HCT116 (cell line): ENCODE results near the gene DNM3. TPM values are rescaled to one million over a fixed set of nuclear protein-coding genes. Genes with fewer than 3 reads are reported as not detected.

Experiments
- ATAC-seq: fragments of 200-7000 bp; cut with Tn5 transposase; 2 replicates; pipeline ENCODE4 v1.9.1; 2020; ENCODE audit warnings: mild to moderate bottlenecking, moderate library complexity
- BruUV-seq: library from RNA; stranded (reverse); fragments of 400-500 nt; replicated peaks from 2 replicates; lab custom pipeline; 2021; lab: Mats Ljungman, UMichigan
- CTCF ChIA-PET: fragments of 300-600 bp; sonication (Branson Sonifier 250); formaldehyde crosslinking; loops from one replicate; lab custom pipeline; 2021; ENCODE audit warnings: antibody characterized with exemption; lab: Charles Lee
- POLR2A ChIA-PET: fragments of 300-600, 350-600 bp; sonication (Branson Sonifier 250); formaldehyde crosslinking; loops from one replicate; lab custom pipeline; 2021; ENCODE audit warnings: antibody characterized with exemption; lab: Charles Lee
- RAD21 ChIA-PET, 2 experiments: fragments of 300-600 bp; sonication (Branson Sonifier 250); formaldehyde crosslinking; loops; one replicate each; lab custom pipeline; 2023; ENCODE audit warnings: low total read pairs in 2 of 2; ENCODE audit not compliant: uncharacterized antibody in 2 of 2, unreplicated experiment in 2 of 2, low non-redundant PET in 1 of 2; lab: Charles Lee
- DNase-seq: peaks from one replicate; pipeline ENCODE4 v3.0.0-alpha.2; 2010; ENCODE audit warnings: low read depth, low spot score
- H2AFZ ChIP-seq: fragments of 200-600 bp; shearing (Covaris generic), sonication (generic); 2 replicates; pipeline ENCODE4 v1.6.1; 2017; ENCODE audit warnings: low read depth, mixed run types, mixed read lengths, antibody characterized with exemption, low read length; ENCODE audit not compliant: poor library complexity, severe bottlenecking
- H3K27ac ChIP-seq: 2 replicates; pipeline ENCODE4 v1.5.1; 2012; ENCODE audit warnings: low read depth, low read length
- H3K27me3 ChIP-seq: fragments of 200-600 bp; sonication (generic); 2 replicates; pipeline ENCODE4 v1.6.1; 2016; ENCODE audit warnings: mixed run types, low read length, mixed read lengths; ENCODE audit not compliant: insufficient read depth
- H3K36me3 ChIP-seq, 2 experiments: fragments of 200-500 bp in 1 of 2; fragments of 200-600 bp in 1 of 2; sonication (Bioruptor generic) in 1 of 2; sonication (generic) in 1 of 2; 2 replicates each; pipeline versions ENCODE4 v1.5.1 to v1.6.1; 2014 to 2016; ENCODE audit warnings: low read length in 2 of 2, inconsistent platforms in 1 of 2, mixed read lengths in 1 of 2, mixed run types in 1 of 2; ENCODE audit not compliant: insufficient read depth in 2 of 2, control insufficient read depth in 1 of 2
- H3K4me1 ChIP-seq, 2 experiments: fragments of 200-600 bp in 1 of 2; sonication (generic) in 1 of 2; 2 replicates each; pipeline versions ENCODE4 v1.5.1 to v1.6.1; 2012 to 2017; ENCODE audit warnings: low read length in 2 of 2, inconsistent platforms in 1 of 2, mild to moderate bottlenecking in 1 of 2, mixed read lengths in 1 of 2, mixed run types in 1 of 2, moderate library complexity in 1 of 2; ENCODE audit not compliant: insufficient read depth in 2 of 2, control insufficient read depth in 1 of 2
- H3K4me2 ChIP-seq: fragments of 200-600 bp; sonication (generic); 2 replicates; pipeline ENCODE4 v1.6.1; 2017; ENCODE audit warnings: mixed run types, low read length, mixed read lengths
- H3K4me3 ChIP-seq, 2 experiments: fragments of 200-600 bp in 1 of 2; sonication (generic) in 1 of 2; replicated peaks in 1 of 2; 2 replicates each; pipeline ENCODE4 v1.5.1; 2011 to 2016; ENCODE audit warnings: low read length in 2 of 2, control low read depth in 1 of 2, low read depth in 1 of 2, mild to moderate bottlenecking in 1 of 2, mixed read lengths in 1 of 2, mixed run types in 1 of 2
- H3K79me2 ChIP-seq: fragments of 200-600 bp; sonication (generic); 2 replicates; pipeline ENCODE4 v1.6.1; 2017; ENCODE audit warnings: mild to moderate bottlenecking, mixed run types, low read length, moderate library complexity, mixed read lengths; ENCODE audit not compliant: insufficient read depth
- H3K9ac ChIP-seq: fragments of 200-600 bp; sonication (generic); 2 replicates; pipeline ENCODE4 v1.6.1; 2016; ENCODE audit warnings: low read length, mixed read lengths
- H3K9me2 ChIP-seq: fragments of 200-600 bp; sonication (generic), shearing (Covaris generic); 2 replicates; pipeline ENCODE4 v1.6.1; 2017; ENCODE audit warnings: mixed run types, mild to moderate bottlenecking, moderate library complexity; ENCODE audit not compliant: insufficient read depth
- H3K9me3 ChIP-seq, 2 experiments: fragments of 200-500 bp in 1 of 2; fragments of 200-600 bp in 1 of 2; sonication (Bioruptor generic) in 1 of 2; sonication (generic) in 1 of 2; 2 replicates each; pipeline ENCODE4 v1.6.1; 2014 to 2017; ENCODE audit warnings: low read length in 2 of 2, mixed read lengths in 2 of 2, inconsistent platforms in 1 of 2, low read depth in 1 of 2, mild to moderate bottlenecking in 1 of 2, mixed run types in 1 of 2, moderate library complexity in 1 of 2; ENCODE audit not compliant: control insufficient read depth in 1 of 2, insufficient read depth in 1 of 2
- H4K20me1 ChIP-seq: fragments of 200-600 bp; sonication (generic), shearing (Covaris generic); 2 replicates; pipeline ENCODE4 v1.6.1; 2017; ENCODE audit warnings: mixed run types, mild to moderate bottlenecking, moderate library complexity; ENCODE audit not compliant: insufficient read depth
- CBX3 ChIP-seq: IDR thresholded peaks from 2 replicates; pipeline ENCODE4 v1.6.1; 2012; ENCODE audit warnings: low read depth
- CEBPB ChIP-seq: IDR thresholded peaks from 2 replicates; pipeline ENCODE4 v1.6.1; 2012; ENCODE audit warnings: low read depth
- EGR1 ChIP-seq: IDR thresholded peaks from 2 replicates; pipeline ENCODE4 v1.6.1; 2012; ENCODE audit warnings: low read depth
- EZH2 ChIP-seq: fragments of 200-600 bp; sonication (generic); IDR thresholded peaks from 2 replicates; pipeline ENCODE4 v1.6.1; 2017; ENCODE audit warnings: antibody characterized with exemption, mixed run types
- EZH2phosphoT487 ChIP-seq: fragments of 200-600 bp; IDR thresholded peaks from 2 replicates; pipeline ENCODE4 v1.6.1; 2018; ENCODE audit warnings: antibody characterized with exemption, borderline replicate concordance
- FOSL1 ChIP-seq: IDR thresholded peaks from 2 replicates; pipeline ENCODE4 v1.6.1; 2012; ENCODE audit warnings: low read depth
- JUND ChIP-seq: IDR thresholded peaks from 2 replicates; pipeline ENCODE4 v1.6.1; 2012
- POLR2A ChIP-seq: IDR thresholded peaks from 2 replicates; pipeline ENCODE4 v1.7.0; 2011; ENCODE audit warnings: borderline replicate concordance; ENCODE audit not compliant: insufficient read depth, insufficient read length; ENCODE audit errors: extremely low read depth
- RAD21 ChIP-seq: IDR thresholded peaks from 2 replicates; pipeline ENCODE4 v1.6.1; 2012; ENCODE audit warnings: low read depth, mild to moderate bottlenecking
- SIN3A ChIP-seq: IDR thresholded peaks from 2 replicates; pipeline ENCODE4 v1.6.1; 2012; ENCODE audit warnings: low read depth
- SP1 ChIP-seq: IDR thresholded peaks from 2 replicates; pipeline ENCODE4 v1.6.1; 2012; ENCODE audit warnings: low read depth
- SRF ChIP-seq: IDR thresholded peaks from 2 replicates; pipeline ENCODE4 v1.6.1; 2012; ENCODE audit warnings: low read depth
- YY1 ChIP-seq: IDR thresholded peaks from 2 replicates; pipeline ENCODE4 v1.6.1; 2011; ENCODE audit warnings: low read length, low read depth, moderate library complexity, mild to moderate bottlenecking; ENCODE audit not compliant: insufficient replicate concordance; ENCODE audit errors: extremely low read depth
- ZFX ChIP-seq: fragments of 450-650 bp; IDR thresholded peaks from 2 replicates; pipeline ENCODE4 v1.6.1; 2017
- intact Hi-C: fragments of 100-400 bp; cut with micrococcal nuclease; formaldehyde crosslinking; loops from 2 replicates; pipeline ENCODE4 v1.10.0; 2022
- total RNA-seq: library from RNA; stranded (reverse); gene quantifications from one replicate; pipeline ENCODE4 v1.2.1, GENCODE V29; 2021; ENCODE audit not compliant: unreplicated experiment
- TF ChIP-seq, protein P1 (sequence below): IDR thresholded peaks from 2 replicates; pipeline ENCODE4 v1.6.1; 2012
- TF ChIP-seq, protein P2 (sequence below): IDR thresholded peaks from 2 replicates; pipeline ENCODE4 v1.6.1; 2011; ENCODE audit warnings: mild to moderate bottlenecking, low read length, moderate library complexity; ENCODE audit not compliant: insufficient replicate concordance; ENCODE audit errors: extremely low read depth
- TF ChIP-seq, protein P3 (sequence below), 3 experiments: fragments of 200-600 bp in 1 of 3; sonication (generic) in 1 of 3; IDR thresholded peaks in 2 of 3; conservative IDR thresholded peaks in 1 of 3; 2 replicates each; pipeline ENCODE4 v1.5.1; 2012 to 2017; ENCODE audit warnings: low read depth in 2 of 3, low read length in 2 of 3, antibody characterized with exemption in 1 of 3, borderline replicate concordance in 1 of 3, control low read depth in 1 of 3, mild to moderate bottlenecking in 1 of 3, mixed read lengths in 1 of 3, mixed run types in 1 of 3, moderate library complexity in 1 of 3; ENCODE audit not compliant: insufficient read depth in 1 of 3
- TF ChIP-seq, protein P4 (sequence below): IDR thresholded peaks from 2 replicates; pipeline ENCODE4 v1.6.1; 2012

The DNM3 gene
- total RNA-seq, 1 experiment from 2014 or later: 3.1 TPM

DNA sequence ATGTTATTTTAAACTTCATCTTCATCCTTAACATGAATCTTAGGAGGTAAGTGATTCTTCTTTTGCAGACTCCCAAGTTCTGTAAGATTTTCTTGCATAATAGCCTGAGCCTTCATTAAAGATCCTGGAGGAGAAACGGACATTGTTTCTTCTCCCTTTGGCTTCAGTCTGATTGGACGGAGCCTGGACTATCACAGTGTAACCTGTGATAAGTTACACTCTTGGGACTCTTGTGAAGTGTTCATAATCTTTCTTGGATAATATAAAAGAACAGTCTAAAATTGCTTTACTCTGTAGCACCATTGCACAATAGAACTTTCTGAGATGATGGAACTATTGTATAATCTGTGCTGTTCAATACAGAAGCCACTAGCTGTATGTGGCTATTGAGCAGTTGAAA lies 244.8 kb downstream of the DNM3 start:
- H3K9ac ChIP-seq: no peak overlapping the region
- POLR2A ChIA-PET: no interaction called here
- CTCF ChIA-PET: no interaction called here
- H4K20me1 ChIP-seq: no peaks in the 10 kb centered on the region
- TF ChIP-seq POLR2A (no peak), JUND (no peak), EZH2phosphoT487 (no peak), SRF (no peak), SIN3A (no peak), EZH2 (no peak), ZFX (no peak), CEBPB (no peak), EGR1 (no peak), RAD21 (no peak), YY1 (no peak), FOSL1 (no peak), SP1 (no peak), CBX3 (no peak)
- TF ChIP-seq, protein P1, sequence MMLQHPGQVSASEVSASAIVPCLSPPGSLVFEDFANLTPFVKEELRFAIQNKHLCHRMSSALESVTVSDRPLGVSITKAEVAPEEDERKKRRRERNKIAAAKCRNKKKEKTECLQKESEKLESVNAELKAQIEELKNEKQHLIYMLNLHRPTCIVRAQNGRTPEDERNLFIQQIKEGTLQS: no peak
- TF ChIP-seq, protein P2, sequence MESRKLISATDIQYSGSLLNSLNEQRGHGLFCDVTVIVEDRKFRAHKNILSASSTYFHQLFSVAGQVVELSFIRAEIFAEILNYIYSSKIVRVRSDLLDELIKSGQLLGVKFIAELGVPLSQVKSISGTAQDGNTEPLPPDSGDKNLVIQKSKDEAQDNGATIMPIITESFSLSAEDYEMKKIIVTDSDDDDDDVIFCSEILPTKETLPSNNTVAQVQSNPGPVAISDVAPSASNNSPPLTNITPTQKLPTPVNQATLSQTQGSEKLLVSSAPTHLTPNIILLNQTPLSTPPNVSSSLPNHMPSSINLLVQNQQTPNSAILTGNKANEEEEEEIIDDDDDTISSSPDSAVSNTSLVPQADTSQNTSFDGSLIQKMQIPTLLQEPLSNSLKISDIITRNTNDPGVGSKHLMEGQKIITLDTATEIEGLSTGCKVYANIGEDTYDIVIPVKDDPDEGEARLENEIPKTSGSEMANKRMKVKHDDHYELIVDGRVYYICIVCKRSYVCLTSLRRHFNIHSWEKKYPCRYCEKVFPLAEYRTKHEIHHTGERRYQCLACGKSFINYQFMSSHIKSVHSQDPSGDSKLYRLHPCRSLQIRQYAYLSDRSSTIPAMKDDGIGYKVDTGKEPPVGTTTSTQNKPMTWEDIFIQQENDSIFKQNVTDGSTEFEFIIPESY: no peak
- TF ChIP-seq, protein P3, sequence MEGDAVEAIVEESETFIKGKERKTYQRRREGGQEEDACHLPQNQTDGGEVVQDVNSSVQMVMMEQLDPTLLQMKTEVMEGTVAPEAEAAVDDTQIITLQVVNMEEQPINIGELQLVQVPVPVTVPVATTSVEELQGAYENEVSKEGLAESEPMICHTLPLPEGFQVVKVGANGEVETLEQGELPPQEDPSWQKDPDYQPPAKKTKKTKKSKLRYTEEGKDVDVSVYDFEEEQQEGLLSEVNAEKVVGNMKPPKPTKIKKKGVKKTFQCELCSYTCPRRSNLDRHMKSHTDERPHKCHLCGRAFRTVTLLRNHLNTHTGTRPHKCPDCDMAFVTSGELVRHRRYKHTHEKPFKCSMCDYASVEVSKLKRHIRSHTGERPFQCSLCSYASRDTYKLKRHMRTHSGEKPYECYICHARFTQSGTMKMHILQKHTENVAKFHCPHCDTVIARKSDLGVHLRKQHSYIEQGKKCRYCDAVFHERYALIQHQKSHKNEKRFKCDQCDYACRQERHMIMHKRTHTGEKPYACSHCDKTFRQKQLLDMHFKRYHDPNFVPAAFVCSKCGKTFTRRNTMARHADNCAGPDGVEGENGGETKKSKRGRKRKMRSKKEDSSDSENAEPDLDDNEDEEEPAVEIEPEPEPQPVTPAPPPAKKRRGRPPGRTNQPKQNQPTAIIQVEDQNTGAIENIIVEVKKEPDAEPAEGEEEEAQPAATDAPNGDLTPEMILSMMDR (IDR thresholded peaks at IDR 0.05 in 2 of 3, conservative IDR thresholded peaks at IDR 0.05 in 1 of 3; ENCODE audit: borderline replicate concordance in 1 of 3, insufficient read depth in 1 of 3, low read depth in 2 of 3, low read length in 2 of 3): no peak
- TF ChIP-seq, protein P4, sequence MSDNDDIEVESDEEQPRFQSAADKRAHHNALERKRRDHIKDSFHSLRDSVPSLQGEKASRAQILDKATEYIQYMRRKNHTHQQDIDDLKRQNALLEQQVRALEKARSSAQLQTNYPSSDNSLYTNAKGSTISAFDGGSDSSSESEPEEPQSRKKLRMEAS: no peak
- TF ChIP-seq, all 23 proteins: peak for 0
- DNase-seq: no peak
- H3K9me3 ChIP-seq: no peaks in the 10 kb centered on the region
- no TSS peak for BruUV-seq
- no peak for ATAC-seq
- no peaks in the 10 kb centered on the region for H3K4me1 ChIP-seq
- no peaks in the 10 kb centered on the region for H3K27me3 ChIP-seq
- no peak overlapping the region for H2AFZ ChIP-seq
- no peak overlapping the region for H3K4me3 ChIP-seq
- H3K27ac ChIP-seq: no peak overlapping the region
- no peaks in the 10 kb centered on the region for H3K36me3 ChIP-seq
- H3K4me2 ChIP-seq: no peak overlapping the region
- intact Hi-C loops: no loop called here
- no peaks in the 10 kb centered on the region for H3K9me2 ChIP-seq
- no peaks in the 10 kb centered on the region for H3K79me2 ChIP-seq
- RAD21 ChIA-PET: no interaction called here
